AG20443 (cell line): Measurements from ENCODE around the gene HPCAL1.

ENCODE experiments used
- DNase-seq: peaks from one replicate; pipeline ENCODE4 v3.0.0; 2012; ENCODE audit warnings: low spot score, mixed read lengths

HPCAL1 gene

DNA sequence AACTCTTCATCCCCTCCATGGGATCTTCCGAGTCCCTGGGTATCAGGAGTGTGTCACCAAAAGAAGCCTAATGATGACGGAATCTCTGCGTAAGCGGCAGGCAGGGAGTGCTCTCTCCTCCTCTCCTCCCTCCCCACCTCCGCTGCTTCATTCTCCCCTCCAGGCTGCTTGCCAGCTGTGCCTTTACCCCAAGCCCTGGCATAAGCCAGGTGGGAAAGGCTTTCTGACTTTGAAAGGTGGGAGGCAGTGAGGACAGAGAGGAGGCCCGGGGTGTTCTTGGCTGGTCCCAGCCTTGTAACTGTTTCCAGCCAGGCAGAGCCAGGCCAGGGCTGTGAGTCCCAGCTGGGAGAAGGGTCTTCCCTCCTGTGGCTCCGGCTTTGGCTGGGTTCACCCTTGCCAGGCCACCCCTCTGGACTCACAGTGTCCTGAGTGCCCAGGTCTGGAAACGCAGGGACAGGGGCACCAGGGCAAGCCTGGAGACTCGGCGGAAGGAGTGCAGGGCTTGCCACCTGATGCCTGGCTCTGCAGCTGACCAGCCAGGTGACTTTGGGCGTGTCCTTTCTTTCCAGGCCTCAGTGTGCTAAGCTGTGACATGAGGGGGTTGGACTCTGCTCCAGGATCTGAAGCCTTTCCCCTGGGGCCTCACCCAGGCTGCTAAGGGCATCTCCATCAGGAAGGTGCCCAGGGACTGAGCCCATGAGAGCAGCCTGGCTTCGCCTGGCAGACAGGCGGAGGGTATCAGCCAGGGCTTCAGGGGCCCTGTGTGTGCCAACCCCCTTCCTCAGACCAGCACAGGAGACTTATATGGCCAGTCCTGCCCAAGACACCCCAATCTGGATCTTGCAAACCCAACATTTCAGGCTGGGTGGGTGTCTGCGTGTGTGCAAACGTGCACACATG lies 32.7 kb upstream of the HPCAL1 start:
- DNase-seq = no peak

DNA sequence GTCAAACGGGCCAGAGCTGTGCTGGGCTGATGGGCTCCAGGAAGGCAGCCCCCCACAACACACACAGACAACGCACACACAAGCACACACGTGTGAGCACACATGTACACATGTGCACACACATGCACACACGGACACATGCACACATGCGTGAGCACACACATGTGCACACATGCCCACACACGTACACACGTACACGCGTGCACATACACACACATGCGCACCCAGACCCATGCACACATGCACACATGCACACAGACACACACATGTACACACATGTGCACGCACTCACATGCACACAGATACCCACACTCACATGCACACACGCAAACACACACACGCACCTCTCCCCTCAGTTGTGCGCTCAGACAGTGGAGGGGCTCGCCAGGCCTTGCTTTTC lies 31.2 kb upstream of the HPCAL1 start:
- no peak for DNase-seq

DNA sequence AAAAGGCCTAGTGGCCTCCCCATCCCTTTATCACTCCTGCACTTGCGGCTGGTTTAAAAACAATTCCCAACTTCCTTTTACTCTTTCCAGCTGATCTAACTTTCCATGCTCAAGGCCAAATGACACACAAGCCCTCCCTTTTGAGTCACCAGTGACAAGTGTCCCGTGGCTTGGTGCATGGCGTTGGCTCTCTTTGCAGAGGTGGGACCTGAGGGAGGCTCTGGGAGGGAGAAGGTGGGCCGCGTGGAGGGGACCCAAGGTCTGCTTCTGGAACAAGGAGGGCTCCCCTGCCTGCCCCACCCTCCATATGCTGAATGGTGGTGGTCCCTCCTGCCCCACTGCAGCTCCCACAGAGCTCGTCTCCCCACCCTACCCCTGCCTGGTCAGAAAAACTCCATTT lies 30.8 kb upstream of the HPCAL1 start:
- DNase-seq = peak; percentile 8

DNA sequence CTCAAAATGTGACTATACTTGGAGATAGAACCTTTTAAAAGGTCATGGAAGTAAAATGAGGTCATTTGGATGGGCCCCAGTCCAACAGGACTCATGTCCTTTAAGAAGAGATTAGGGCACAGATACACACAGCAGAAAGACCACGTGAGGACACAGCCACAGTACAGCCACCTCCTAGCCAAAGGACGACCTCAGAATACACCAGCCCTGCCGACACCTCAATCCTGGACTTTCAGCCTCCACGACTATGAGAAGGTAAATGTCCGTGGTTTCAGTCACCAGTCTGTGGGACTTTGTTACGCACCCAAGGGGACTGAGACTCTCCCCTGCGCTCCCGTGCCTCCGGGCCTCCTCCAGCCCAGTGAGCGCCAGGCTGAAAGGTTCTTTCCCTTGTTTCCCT lies 30.2 kb upstream of the HPCAL1 start:
- no peak for DNase-seq

DNA sequence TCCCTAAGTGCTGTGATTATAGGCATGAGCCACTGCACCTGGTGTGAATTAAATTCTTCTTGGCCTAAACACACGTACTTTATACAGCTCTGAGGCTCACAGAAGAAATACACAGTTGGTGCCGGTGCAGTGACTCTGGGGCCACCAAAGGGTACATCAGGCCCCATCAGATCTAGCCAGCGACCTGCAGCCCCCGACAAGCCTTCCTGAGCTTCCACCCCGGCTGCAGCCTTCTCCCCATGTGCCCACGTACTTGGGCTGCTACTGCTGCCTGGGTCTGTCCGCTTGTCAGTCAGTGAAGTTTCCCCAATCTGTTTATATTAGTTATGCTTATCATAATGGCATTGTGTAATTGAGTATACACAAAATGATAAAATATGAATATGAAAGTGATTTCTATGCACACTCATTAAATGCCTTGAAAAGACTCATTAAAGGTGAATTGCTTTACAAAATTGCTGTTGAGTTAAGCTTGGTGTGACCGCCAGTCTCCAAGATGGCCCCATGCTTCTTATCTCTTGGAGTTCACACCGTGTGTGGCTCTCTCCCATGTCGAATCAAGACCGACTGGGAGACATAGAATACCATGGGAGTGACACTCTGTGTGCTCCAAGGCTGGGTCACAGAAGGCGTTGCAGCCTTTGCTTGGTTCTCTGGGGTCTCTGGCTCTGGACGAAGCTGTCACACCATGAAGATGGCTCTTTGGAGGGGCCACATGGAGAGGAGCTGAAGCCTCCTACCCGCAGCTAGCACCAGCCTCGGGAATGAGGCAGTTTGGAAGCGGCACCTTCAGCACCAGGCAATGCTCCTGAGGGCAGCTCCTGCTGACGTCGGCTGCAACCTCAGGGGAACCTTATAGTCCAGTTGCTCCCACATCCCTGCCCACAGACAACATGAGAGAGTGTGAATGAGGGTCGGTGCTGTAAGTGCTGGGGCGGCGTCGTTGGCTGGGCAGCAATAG lies 29.2 kb upstream of the HPCAL1 start:
- no peak for DNase-seq

DNA sequence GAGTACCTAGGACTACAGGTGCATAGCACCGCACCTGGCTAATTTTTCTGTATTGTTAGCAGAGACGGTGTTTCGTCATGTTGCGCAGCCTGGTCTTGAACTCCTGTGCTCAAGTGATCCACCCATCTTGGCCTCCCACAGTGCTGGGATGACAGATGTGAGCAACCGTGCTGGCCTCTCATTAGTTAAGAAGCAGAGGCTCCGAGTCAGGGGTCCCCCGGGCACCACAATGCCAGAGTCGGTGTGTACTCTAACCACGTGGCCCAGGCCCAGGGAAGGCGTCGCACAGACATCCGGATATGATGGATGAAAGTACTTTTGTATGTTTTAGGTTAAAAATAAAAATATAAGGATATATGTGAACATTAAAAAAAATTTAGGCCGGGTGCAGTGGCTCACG lies 28.3 kb upstream of the HPCAL1 start:
- no peak for DNase-seq

DNA sequence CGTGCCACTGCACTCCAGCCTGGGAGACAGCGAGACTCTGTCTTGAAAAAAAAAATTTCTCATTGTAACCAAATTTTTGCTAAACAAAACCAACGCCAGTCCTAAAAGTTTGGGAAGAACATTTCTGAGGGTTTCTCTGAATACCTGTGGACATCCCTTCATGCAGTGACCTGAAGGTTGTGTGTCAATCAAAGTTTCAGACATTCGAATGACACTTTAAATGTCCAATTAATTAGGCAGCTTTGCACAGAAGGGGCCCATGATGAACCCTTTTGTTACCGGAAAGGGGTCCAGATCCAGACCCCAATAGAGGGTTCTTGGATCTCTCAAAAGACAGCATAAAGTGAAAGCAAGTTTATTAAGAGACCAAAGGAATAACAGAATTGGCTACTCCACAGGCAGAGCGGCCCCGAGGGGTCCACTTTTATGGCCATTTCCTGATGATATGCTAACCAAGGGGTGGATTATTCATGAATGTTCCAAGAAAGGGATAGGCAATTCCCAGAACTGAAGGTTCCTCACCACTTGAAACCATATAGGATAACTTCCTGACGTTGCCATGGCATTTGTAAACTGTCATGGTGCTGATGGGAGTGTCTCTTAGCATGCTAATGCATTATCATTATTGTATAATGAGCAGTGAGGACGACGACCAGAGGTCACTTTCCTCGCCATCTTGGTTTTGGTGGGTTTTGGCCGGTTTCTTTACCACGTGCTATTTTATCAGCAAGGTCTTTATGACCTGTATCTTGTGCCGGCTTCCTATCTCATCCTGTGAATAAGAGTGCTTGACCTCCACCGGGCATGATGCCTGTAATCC lies 27.5 kb upstream of the HPCAL1 start:
- DNase-seq = no peak

DNA sequence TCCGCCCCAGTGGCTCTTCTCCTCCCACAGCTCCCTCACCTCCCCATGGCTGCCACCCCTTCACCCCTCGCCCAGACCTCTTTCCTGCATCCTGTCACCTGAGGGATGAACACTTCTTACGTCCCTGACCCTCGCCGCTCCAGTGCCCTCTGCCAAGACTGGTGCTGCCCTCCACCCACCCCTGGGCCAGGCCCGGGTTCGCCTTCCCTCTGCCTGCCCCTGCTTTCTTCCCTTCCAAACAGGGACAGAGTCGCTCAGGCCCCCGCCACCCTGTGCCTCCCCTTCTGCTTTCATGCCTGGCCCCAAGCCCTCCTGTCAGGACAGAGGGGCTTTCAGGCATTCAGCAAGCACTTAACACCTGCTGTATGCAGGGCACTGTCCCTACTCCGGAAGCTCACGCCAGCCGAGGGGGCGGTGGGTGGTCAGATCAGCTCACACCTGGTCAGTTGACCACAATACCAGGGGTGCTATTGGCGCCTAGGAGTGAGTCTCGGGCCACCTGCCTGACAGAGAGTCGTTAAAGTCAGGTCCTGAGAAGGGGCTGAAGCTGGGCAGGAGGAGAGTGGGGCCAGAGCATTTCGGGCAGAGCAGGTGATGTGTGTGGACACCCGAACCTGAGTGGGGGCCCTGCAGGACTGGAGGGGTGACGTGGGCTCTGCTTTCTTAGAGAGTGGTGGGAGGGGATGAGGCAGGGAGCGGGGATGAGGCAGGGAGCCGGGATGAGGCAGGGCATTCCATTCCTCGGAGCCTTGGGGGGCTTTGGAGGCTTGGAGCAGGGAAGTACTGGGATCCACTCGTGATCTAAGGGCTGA lies 26.0 kb upstream of the HPCAL1 start:
- no peak for DNase-seq

DNA sequence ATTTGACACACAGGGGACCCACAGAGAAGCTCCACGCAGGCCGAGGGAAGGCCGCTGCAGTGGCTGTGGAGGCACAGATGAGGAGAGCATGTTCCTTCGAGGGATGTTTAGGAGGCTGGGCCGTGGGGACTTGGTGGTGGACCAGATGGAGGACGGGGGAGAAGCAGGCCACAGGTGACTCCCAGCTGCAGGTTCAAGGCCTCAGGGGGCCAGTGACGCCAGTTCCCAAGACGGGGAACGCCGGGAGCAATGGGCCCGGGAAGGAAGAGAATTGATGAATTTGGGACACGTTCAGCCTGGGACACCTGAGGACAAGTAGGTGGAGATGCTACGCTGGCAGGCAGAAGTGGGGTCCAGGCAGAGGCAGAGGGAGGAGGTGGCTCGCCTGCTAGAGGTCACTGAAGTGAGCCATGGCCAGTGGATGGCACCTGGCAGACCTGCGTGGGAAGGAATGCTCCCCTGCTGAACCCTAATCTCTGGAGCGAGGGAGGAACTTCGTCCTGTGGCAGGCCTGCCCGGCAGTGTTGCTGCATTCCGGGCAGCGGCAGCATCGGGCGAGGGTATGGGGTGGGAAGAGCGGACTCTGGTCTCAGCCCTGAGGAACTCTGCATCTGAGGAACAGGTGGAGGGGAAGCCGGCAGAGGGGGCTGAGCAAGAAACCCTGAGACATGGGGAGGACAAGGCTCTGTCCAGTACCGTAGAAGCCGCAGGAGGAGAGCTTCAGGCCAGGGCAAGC lies 25.2 kb upstream of the HPCAL1 start:
- DNase-seq = no peak

DNA sequence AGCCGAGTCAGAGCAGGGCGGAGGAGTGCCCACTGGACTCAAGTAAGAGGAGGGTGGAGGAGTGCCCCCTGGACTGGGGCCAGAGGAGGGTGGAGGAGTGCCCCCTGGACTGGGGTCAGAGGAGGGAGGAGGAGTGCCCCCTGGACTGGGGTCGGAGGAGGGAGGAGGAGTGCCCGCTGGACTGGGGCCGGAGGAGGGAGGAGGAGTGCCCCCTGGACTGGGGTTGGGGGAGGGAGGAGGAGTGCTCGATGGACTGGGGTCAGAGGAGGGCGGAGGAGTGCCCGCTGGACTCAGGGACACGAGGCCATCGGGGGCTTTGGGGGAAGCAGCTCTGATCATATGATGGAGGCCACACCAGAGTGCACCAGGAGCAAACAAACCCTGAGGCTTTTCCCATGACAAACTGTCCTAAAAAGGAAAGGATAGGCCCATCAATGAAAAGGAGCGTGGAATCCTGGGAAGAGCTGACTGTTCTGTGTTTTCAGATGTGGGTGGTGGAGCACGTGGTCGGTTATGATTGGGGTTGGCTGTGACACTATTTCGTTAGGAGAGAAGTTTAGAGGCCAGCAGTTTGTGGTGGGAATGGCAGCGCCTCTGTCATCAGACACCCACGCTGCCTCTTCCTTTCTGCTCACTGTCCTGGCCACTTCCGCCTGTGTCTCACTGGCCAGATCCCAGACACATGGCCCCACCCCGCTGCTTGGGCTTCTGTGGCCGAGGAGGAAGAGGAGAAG lies 24.5 kb upstream of the HPCAL1 start:
- DNase-seq = peak; percentile 91

DNA sequence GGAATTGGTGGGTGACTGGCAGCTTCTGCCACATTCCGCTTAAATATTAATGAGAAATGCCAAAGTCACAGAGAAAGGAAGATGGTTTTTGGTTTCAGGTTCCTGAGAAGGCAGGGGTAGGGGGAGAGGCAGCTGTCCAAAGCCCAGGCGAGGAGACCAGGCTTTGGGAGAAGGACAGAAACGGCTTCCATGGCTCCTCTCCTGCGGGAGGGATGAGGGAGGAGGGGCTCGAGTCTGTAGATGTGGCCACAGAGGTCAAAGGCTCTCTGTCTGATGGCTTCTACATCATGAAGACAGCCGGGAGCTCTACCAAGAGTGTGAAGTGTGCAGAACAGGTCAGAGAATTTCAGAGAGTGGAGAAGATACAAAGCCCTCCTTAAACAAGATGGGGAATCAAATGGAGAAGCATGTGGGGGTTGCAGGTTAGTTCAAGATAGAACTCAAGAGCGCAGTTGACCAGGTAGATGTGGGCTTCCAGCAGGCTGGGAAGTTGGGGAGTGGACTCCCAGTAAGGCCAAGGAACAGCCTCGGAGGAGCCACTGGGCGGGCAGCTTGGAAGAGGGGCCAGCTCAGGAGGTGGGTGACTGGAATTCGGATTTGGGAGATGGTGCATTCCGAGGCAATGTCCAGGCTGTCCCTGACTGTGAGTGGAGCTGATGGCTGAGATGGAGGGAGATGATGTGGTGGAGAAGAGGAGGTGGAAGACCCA lies 23.8 kb upstream of the HPCAL1 start:
- DNase-seq = no peak

DNA sequence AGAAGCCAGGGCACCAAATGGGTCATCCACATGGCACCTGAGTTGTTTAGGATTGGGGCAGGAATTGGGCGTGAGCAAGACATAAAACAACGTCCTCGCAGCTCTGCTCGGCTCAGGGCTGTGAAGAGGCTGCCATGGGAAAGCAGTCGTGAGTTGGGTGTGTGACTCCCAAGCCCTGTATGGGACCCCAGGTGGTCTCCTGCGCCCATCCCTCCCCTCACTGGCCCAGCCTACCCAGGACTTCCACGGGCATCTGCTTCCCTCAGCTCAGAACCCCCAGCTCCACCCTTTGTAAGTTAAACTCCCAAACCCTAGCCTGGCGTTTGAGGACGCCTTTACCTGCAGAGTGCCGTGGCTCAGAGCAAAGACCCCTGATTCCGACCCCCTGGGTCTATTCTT lies 23.2 kb upstream of the HPCAL1 start:
- DNase-seq = no peak

DNA sequence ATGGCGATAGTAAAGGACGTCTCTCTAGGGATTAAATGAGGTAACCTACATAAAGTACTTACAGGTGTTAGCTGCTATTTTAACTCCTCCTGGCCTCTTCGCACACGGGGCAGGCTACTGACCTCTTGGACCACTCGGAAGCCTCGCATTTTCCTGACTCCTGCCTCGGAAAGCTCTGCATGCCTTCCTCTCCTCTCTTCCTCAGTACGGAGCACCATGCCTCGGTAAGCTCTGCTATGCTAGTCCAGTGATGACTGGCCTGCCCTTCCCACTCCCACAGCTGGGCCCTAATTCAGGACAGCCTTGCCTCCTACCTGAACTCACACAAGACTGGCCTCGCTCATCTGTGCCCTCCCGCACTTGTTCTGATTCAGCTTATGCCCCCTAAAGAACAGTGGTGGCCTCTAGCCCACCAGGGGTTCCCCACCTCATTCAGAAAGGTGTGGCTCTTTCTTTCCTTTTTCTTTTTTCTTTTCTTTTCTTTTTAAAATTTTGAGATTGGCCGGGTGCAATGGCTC lies 22.7 kb upstream of the HPCAL1 start:
- DNase-seq = no peak

DNA sequence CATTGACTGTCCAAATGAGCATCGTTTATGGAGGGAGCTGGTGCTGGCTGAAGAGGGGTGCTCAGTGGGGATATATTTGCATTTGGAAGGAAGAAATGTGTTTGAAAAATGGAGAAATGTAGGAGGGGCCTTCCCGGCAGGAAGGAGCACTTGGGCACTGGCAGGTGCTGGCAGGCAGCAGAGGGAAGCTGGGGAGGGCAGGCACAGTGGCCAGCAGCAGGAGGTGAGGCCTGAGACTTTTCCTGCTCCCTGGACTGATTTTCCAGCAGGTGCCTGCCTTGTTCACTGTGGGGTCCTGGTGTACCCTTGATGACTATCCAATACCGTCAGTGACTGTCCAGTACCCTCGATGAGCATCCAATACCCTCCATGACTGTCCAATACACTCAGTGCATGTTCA lies 20.8 kb upstream of the HPCAL1 start:
- DNase-seq = no peak

DNA sequence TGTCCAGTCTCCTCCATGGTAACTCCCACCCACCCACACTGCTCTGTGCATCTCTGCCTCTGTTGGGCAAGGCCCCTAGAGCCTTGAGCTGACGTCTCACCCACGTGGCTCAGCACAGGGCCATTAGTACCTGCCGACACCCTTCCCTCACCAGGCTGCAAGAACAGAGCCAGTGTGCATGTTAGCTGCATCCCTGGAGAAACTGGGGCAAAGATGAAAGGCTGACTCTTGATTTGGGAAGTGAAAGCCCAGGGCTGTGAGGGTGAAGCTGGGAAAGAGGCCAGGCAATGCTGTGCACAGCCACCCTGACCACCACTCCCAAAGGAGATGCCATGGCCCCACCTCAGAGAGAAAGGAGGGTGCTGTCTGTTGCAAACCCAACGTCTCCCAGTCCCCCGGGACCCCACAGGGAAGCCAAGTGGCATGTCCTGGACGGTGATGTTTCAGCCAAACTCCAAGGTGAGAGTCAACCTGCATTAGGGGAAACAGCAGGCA lies 20.0 kb upstream of the HPCAL1 start:
- no peak for DNase-seq

DNA sequence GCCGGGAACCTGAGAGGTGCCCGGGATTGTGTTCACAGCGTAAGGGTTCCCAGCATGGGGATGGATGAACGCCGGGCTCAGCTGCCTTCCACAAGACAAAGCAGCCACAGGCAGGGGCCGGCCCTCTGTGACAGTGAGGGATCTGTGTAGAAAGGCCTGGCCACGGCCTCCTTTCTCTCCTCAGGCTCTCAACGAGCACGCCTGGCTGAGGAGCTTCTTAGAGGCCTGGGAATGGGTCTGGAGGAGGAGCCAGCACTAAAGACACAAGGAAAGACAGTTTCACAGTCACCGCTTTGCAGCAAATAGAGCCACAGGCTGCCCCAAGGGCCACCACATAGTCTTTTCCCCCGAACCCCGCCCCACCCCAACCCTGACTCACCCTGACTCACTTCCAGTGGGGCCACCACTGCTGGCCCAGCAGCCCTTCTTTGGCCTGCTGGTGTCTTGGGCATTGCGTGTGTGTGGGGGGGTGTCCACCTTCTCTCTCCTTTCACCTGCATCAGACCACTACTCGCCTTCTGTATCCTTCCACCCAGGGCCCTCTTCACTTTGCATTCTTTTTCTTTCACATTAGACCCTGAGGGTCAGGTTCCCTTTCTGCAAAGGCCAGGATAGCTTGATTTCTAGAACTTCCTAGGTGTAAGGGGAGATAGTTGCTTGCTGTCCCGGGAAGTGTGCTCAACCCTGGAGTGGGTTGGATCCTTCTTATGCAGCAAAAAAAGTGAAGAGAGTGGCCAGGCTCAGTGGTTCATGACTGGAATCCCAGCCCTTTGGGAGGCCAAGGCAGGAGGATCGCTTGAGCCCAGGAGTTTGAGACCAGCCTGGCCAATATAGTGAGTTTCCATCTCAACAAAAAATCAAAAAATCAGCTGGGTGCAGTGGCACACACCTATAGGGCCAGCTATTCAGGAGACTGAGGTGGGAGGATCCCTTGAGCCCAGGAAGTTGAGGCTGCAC lies 19.3 kb upstream of the HPCAL1 start:
- peak; percentile 95 for DNase-seq

DNA sequence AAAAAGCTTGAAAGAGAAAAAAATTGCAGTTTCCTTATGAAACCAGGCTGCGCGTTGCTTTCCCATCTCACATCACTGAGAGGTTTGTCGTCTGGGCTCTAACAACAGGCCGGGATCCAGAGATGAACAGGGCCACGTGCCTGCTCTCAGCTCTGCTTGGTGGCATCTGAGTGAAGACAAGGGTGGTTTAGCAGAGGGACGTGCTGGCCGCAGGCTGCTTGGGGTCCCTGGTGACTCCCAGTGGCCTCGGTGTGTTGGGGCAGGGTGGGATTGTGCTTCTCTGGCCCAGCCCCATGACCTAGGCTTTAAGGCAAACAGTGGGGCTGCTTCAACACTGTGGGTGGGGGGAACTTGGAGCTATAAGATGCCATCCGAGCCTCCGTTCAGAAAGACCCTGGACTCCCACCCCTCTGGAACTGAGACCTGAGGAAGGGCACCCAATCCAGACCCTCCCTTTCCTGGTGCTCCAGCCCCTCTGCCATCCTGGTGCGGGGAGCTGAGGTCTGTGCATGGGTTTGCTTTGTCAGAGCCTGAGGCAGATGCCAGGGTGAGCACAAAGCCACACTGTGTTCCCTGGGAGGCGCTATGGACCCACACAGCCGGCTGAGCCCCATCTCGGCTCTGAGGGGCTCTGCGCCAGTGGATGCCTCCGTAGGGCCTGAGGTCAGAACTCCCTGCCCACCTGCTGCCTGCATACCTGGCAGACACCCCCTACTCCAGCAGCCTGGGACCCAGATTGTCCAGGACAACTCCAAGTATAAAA lies 18.4 kb upstream of the HPCAL1 start:
- no peak for DNase-seq
